Measurements from ENCODE around the gene FGD2.

FGD2 gene

GRCh38 chr6:36997811-36998722, 7.4 kb upstream of the FGD2 start:
- no peak for DNase-seq

GRCh38 chr6:36998723-36999038, 6.8 kb upstream of the FGD2 start:
- DNase-seq: no peak

- DNase-seq: no peak
Observed at GRCh38 chr6:36999061-36999750, 6.2 kb upstream of the FGD2 start.

GRCh38 chr6:36999751-37000125, 5.7 kb upstream of the FGD2 start:
- DNase-seq: no peak

GRCh38 chr6:37004044-37004980, 1.1 kb upstream of the FGD2 start:
- no peak for DNase-seq

- no peak for DNase-seq
Observed at GRCh38 chr6:37005827-37006567, 542 bp downstream of the FGD2 start.

- DNase-seq: no peak
Observed at GRCh38 chr6:37006793-37007339, 1.4 kb downstream of the FGD2 start.

GRCh38 chr6:37007340-37008043, 2.0 kb downstream of the FGD2 start:
- peak in 1 of 2 donors; percentile 21 for DNase-seq

- DNase-seq: no peak
Observed at GRCh38 chr6:37008484-37009465, 3.3 kb downstream of the FGD2 start.

GRCh38 chr6:37010402-37010892, 5.0 kb downstream of the FGD2 start:
- DNase-seq: no peak

GRCh38 chr6:37011656-37012378, 6.4 kb downstream of the FGD2 start:
- DNase-seq: no peak

- DNase-seq: no peak
Observed at GRCh38 chr6:37013516-37014491, 8.3 kb downstream of the FGD2 start.

- DNase-seq: no peak
Observed at GRCh38 chr6:37014667-37015066, 9.2 kb downstream of the FGD2 start.

- no peak for DNase-seq
Observed at GRCh38 chr6:37015532-37015931, 10.1 kb downstream of the FGD2 start.

GRCh38 chr6:37016995-37017394, 11.5 kb downstream of the FGD2 start:
- DNase-seq: no peak

GRCh38 chr6:37017606-37018197, 12.2 kb downstream of the FGD2 start:
- DNase-seq: no peak

- DNase-seq: peak; percentile 53 to 90
Observed at GRCh38 chr6:37018198-37019064, 13.0 kb downstream of the FGD2 start.
